GM12873 (cell line): Measurements from ENCODE around the gene FAM107B.

Experiments used
- TF ChIP-seq, protein P1 (sequence below): IDR thresholded peaks from 2 replicates; pipeline ENCODE4 v1.5.1; 2012; ENCODE audit warnings: low read depth, mild to moderate bottlenecking, moderate library complexity, low read length, control low read depth; ENCODE audit not compliant: insufficient read depth; ENCODE audit errors: missing control alignments

The FAM107B gene

DNA sequence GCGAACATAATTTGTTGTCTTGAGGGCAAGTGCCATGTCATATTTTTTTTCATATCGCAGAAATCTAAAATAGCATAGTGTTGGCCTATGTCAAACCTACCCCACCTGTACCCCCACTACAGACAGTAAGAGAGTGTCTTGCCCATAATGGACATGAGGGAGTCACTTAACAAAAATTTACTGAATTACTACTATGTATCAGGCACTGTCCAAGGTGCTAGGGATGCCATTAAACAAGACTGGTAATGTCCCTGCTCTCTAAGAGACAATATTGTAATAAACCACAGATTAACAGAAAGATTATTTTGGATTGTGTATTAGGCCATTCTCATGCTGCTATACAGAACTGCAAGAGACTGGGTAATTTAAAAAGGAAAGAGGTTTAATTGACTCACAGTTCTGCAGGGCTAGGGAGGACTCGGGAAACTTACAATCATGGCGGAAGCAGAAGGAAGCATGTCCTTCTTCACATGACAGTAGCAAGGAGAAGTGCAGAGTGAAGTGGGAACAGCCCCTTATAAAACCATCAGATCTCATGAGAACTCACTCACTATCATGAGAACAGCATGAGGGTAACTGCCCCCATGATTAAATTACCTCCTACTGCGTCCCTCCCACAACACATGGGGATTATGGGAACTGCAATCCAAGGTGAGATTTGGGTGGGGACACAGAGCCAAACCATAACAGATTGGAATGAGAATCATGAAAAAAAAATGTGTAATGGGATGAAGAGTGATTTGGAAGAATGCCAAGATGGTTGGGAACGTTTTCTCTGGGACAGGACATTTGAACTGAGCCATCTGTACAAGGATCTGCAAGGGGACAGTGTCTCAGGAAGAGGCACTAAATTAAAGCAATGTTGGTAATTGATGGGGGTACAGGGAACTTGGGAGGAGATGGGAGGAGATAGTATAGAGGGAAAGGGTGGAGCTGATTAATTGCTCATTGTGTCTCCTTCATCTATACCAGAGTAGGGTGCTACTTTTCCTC, 108.5 kb downstream of the FAM107B start:
- TF ChIP-seq, protein P1, sequence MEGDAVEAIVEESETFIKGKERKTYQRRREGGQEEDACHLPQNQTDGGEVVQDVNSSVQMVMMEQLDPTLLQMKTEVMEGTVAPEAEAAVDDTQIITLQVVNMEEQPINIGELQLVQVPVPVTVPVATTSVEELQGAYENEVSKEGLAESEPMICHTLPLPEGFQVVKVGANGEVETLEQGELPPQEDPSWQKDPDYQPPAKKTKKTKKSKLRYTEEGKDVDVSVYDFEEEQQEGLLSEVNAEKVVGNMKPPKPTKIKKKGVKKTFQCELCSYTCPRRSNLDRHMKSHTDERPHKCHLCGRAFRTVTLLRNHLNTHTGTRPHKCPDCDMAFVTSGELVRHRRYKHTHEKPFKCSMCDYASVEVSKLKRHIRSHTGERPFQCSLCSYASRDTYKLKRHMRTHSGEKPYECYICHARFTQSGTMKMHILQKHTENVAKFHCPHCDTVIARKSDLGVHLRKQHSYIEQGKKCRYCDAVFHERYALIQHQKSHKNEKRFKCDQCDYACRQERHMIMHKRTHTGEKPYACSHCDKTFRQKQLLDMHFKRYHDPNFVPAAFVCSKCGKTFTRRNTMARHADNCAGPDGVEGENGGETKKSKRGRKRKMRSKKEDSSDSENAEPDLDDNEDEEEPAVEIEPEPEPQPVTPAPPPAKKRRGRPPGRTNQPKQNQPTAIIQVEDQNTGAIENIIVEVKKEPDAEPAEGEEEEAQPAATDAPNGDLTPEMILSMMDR, result no peak

DNA sequence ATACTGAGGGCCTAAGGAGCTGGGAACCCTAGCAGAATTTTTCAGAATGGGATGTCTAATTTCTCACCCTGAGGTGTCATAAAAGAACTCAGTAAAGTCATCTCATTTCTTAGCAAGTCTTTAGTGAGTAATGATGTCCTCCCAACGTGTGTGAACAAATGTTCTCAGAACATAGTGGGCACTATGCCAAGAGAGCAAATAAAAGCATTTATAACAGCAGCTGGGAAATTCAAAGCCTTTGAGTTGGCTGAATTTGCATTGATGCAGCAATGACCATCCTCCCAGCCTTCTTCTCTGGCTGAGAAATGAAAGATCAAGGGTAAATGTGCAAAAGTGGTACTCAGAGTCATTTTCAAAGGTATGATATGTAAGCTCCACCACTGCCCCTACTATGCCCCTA, 109.4 kb downstream of the FAM107B start:
- TF ChIP-seq, protein P1, result no peak

DNA sequence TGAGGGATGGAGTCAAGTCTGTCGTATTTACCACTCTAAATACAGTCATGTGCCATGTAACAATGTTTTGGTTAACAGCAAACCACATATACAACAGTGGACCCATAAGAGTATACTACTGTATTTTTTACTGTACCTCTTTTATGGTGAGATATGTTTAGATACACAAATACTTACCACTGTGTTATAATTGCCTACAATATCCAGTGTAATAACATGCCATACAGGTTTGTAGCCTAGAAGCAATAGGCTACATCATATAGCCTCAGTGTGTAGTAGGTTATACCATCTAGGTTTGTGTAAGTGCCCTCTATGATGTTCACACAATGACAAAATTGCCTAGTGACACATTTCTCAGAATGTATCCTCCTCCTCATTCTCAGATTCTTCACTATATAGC, 110.4 kb downstream of the FAM107B start:
- TF ChIP-seq, protein P1, result no peak

DNA sequence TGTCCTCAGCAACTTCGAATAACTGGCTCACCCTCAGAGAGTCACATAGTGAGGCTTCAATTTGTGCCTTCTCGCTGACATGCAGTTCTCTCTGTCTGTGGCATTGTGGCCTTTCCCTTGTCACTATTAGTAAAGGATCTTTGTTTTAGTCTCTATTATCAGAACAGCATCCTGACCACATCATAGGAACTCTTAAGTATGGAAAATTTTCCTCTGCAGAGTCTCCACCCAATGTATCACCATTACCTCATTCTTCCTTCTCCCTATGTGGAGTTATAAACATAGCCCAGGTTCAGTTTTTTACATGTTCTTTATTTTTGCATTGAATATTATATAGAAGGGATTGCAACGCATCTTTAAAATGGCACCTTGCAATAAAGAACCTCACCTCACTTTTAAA, 112.9 kb downstream of the FAM107B start:
- TF ChIP-seq, protein P1, result no peak

DNA sequence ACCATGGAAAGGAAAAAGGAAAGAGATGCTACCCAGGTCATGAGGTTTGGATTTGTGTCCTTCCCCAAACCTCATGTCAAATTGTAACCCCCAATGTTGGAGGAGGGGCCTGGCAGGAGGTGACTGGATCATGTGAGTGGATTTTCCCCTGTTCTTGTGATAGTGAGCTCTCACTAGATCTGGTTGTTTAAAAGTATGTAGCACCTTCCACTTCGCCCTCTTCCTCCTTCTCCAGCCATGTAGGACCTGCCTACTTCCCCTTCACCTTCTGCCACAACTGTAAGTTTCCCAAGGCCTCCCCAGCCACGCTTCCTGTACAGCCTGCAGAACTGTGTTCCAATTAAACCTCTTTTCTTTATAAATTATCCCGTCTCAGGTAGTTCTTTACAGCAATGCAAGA, 113.9 kb downstream of the FAM107B start:
- TF ChIP-seq, protein P1, result no peak

DNA sequence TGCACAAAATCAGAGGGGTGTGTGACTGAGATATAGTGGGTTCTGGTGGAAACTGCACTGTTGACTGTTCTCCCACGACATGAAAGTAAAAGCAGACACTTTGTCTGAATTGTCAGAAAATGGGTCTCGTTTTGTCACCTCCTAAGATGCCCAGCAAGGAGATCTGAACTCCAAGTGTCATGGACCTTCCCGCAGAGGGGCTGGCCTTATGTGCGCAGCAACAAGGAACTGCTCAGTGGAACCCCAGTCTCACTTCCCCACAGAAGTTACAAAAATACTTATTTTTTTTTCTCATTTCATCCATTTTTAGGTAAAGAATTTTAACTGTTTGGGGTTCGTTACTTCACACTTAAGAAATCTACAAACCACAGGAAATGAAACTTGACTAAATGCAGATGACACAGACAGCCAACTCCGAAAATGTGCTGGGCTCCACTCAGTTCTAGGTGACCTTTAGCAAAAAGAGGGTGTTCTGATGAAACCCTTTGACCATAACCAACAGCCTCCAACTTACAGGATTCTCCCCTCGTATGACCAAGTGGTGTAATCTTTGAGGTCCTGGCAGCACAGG, 115.0 kb downstream of the FAM107B start:
- TF ChIP-seq, protein P1, result no peak

- TF ChIP-seq, protein P1, result no peak
Observed at GRCh38 chr10:14658331-14659127, 116.2 kb downstream of the FAM107B start.
